Measurements from ENCODE around the gene RPS6KA2.

RPS6KA2 gene

DNA sequence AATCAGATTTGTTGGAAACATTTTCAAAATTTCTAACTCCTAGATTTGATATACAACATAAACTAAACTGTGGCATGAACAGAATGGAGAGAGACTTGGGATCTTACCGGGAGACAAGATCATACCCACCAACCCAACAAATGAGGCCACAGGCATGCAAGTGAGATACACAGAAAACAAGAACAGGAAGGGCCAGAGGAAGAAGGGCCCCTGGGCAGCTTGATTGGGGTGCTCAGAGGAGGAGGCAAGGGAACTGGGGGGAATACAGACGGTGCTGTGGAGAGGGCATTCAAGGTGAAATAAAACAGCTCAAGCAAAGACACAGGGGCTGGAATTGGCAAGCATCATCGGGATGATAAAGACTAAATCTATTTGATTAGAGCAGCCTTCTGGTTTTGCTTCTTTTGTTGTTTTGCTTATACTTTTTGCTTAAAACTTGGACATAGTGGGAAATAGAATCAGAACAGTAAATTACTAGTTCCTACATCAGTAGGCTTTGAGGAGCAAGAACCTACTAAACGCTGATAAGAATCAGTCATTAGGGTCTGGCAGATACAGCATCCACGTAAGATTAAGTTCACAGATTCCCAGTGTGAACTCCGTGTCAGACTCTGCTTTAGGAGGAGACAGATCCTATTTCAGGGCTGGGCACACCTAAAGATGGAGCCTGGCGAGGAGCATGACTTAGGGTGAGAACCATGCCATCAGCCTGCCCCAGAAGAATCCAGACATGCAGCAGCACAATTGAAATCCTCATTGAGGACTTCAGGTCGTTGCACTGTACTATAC lies 37.1 kb downstream of the RPS6KA2 start:
- Mint-ChIP-seq H3K9me3 (no peaks in the 10 kb centered on the region), H3K27me3 (ENCODE audit: low read depth) (peaks cover 12% of the 10 kb centered on the region), H3K36me3 (ENCODE audit: low read depth) (no peaks in the 10 kb centered on the region), H3K4me1 (peaks cover 16% of the 10 kb centered on the region), H3K4me3 (no peak overlapping the region), H3K27ac (peak overlapping the region in 1 of 3 experiments; percentile 2)
- TF ChIP-seq, protein P1, sequence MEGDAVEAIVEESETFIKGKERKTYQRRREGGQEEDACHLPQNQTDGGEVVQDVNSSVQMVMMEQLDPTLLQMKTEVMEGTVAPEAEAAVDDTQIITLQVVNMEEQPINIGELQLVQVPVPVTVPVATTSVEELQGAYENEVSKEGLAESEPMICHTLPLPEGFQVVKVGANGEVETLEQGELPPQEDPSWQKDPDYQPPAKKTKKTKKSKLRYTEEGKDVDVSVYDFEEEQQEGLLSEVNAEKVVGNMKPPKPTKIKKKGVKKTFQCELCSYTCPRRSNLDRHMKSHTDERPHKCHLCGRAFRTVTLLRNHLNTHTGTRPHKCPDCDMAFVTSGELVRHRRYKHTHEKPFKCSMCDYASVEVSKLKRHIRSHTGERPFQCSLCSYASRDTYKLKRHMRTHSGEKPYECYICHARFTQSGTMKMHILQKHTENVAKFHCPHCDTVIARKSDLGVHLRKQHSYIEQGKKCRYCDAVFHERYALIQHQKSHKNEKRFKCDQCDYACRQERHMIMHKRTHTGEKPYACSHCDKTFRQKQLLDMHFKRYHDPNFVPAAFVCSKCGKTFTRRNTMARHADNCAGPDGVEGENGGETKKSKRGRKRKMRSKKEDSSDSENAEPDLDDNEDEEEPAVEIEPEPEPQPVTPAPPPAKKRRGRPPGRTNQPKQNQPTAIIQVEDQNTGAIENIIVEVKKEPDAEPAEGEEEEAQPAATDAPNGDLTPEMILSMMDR (IDR thresholded peaks at IDR 0.05; ENCODE audit: unreplicated experiment in 3 of 3), result no peak

DNA sequence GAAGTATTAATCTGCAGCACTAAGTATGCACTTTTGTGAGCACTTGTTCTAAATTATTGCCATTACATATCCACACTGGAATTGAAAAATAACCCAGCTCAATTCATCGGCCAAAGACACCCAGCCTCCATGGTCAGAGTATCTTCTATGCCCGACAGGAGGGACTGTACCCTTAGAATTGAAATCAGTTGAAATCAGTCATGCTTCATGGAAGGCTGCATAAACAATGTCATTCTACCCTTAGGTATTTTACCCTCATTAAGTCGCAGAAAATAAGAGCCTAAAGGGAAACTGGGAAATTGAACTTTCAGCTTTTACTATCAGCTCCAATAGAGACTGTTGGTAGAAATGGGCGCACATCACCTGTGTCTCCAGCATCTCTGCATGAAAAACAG lies 37.7 kb downstream of the RPS6KA2 start:
- peak overlapping the region in 2 of 3 experiments; percentile 12 to 54 for H3K27ac Mint-ChIP-seq
- no peak overlapping the region for H3K4me3 Mint-ChIP-seq
- TF ChIP-seq, protein P1 (IDR thresholded peaks at IDR 0.05; ENCODE audit: unreplicated experiment in 3 of 3), result no peak
- H3K4me1 Mint-ChIP-seq, result peaks cover 16% of the 10 kb centered on the region
- H3K36me3 Mint-ChIP-seq (ENCODE audit: low read depth), result no peaks in the 10 kb centered on the region
- no peaks in the 10 kb centered on the region for H3K9me3 Mint-ChIP-seq
- H3K27me3 Mint-ChIP-seq (ENCODE audit: low read depth), result peaks cover 12% of the 10 kb centered on the region

DNA sequence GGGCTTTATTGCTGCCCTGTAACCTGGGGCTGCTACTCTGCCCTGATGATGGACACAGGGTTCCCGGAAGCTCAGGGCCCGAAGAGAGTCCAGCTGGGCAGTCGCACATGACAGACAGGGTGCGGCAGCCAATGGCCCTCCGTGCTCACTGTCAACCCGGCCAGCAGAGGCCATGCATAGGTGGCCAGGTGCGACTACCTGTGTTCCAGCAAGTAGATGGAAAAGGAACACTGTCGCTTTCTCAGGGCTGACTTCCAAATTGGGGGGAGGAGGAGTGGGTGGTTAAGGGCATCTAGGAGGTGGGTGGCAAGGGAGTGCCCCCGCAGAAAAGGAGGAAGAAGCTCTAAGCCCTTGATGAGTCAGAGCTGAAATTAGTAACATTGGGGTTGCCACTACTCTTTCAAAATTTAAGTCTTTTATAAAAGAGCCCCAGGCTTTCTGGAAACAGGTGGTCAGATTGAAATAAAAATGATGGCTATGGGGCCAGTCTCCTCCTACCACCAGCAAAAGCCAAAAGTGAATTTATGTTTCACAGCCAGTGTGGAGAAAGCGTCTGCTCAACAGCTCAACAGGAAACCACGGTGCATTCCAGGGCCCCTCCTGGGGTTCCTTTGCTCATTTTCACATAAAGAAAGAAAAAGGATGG lies 38.2 kb downstream of the RPS6KA2 start:
- H3K27ac Mint-ChIP-seq, result peak overlapping the region in 2 of 3 experiments; percentile 12 to 54
- peak overlapping the region in 1 of 3 experiments; percentile 35 for H3K4me3 Mint-ChIP-seq
- TF ChIP-seq, protein P1 (IDR thresholded peaks at IDR 0.05; ENCODE audit: unreplicated experiment in 3 of 3), result no peak
- H3K9me3 Mint-ChIP-seq, result no peaks in the 10 kb centered on the region
- peaks cover 16% of the 10 kb centered on the region for H3K4me1 Mint-ChIP-seq
- no peaks in the 10 kb centered on the region for H3K36me3 Mint-ChIP-seq (ENCODE audit: low read depth)
- peaks cover 12% of the 10 kb centered on the region for H3K27me3 Mint-ChIP-seq (ENCODE audit: low read depth)

DNA sequence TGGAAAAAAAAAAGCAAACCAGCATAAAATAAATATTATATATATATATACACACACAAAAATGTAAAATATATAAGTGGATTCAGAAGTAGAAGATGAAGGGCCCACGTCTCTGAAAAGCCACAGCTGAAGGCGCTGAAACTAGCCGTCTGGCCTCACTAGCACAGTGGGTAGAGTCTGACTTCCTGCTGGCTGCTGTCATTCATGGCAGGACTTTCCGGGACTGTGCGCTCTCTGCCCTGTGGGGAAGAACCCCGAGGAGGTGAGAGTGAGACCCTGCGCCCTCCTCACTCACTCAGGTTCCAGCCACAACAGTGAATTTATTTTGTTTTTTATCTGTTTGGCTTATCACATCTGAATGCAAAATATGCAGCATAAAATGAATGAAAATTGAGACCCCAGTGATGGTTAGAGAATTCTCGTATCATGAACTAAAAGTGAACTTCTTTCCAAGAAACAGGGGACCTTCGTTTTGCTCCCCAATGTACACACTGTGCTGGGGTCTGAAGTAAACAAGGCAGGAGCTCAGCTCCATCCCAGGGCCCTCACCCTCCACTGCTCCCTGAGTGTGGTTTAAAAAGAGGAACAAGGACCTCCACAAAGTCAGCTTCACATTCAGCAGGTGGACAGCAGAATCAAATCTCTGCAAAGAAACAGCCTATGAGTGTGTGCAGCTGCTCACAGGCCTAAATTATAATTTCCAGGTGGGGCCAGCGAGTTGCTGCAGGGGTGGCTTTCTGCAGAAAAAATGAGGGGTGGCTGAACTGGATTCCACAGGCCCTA lies 39.2 kb downstream of the RPS6KA2 start:
- Mint-ChIP-seq H3K4me1 (peaks cover 16% of the 10 kb centered on the region), H3K4me3 (no peak overlapping the region), H3K27me3 (ENCODE audit: low read depth) (peaks cover 17% of the 10 kb centered on the region), H3K9me3 (no peaks in the 10 kb centered on the region), H3K27ac (no peak overlapping the region), H3K36me3 (ENCODE audit: low read depth) (no peaks in the 10 kb centered on the region)
- TF ChIP-seq, protein P1 (IDR thresholded peaks at IDR 0.05; ENCODE audit: unreplicated experiment in 3 of 3), result no peak

DNA sequence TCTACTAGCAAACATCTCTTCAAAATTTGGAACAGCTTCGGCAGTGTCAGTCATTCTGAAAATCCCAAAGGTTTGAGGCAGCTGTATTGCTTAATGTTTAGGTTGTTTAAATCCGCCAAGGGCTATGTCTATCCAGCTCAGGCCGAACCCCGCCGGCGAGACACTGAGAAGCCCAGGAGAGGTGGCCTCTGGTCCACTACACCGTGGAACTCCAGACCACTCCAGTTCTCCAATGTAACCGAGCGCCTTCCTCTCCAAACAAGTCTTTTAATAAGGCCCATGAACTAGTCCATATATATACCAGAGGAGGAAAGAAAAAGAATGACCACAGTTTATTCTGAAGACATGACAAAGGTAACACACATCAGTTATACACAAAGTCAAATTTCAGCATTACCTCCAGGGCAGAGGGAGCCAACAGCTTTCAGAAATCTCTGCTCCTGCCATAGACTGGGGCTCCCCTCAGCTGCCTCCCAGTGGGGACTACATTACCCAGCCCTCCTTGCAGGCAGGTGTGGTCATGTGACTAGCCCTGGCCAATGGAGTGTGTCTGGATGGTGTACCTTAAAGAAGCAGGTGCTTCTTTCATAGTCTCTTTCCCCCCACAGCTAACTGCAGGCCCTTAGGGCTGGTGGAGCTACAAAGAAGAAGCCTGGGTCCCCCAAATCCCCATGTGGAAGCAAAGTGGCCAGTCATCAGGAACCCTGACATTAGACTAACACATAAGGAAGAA lies 40.5 kb downstream of the RPS6KA2 start, which contains the start of gene RAMACL:
RAMACL (minus strand) TSS at position 255 of the 733 bp plus-strand sequence; CDS start at position 54, 201 bp downstream.
- Mint-ChIP-seq H3K9me3 (no peaks in the 10 kb centered on the region), H3K4me3 (no peak within 1 kb of the TSS), H3K27me3 (ENCODE audit: low read depth) (peaks cover 13% of the 10 kb centered on the region), H3K36me3 (ENCODE audit: low read depth) (no peaks in the 10 kb centered on the region), H3K4me1 (peaks cover 16% of the 10 kb centered on the region), H3K27ac (no peak within 1 kb of the TSS)
- TF ChIP-seq, protein P1 (IDR thresholded peaks at IDR 0.05; ENCODE audit: unreplicated experiment in 3 of 3), result no peak
